Lung (tissue), 12 donors: ENCODE results near the gene CRELD2. TPM values are rescaled to one million over a fixed set of nuclear protein-coding genes. Genes with fewer than 3 reads are reported as not detected.

Experiments
- ATAC-seq: fragments of 200-7000 bp; cut with Tn5 transposase; one replicate; pipeline ENCODE4 v1.9.1; 2020; ENCODE audit warnings: moderate number of reproducible peaks; ENCODE audit not compliant: insufficient read depth, low FRiP score
- DNase-seq, 3 donors: peaks; one replicate each; pipeline ENCODE4 v3.0.0-alpha.2; 2013 to 2017
- H3K27ac ChIP-seq, 2 donors: one replicate each; pipeline ENCODE4 v1.5.1; 2013; ENCODE audit warnings: mild to moderate bottlenecking in 2 of 2, moderate library complexity in 2 of 2, control low read depth in 1 of 2, inconsistent platforms in 1 of 2, low read depth in 1 of 2, low read length in 1 of 2
- H3K27me3 ChIP-seq, 3 donors: one replicate each; pipeline ENCODE4 v1.5.1; 2013; ENCODE audit warnings: low read length in 2 of 3; ENCODE audit not compliant: control insufficient read depth in 3 of 3, insufficient read depth in 3 of 3
- H3K36me3 ChIP-seq, 4 donors: one replicate each; pipeline ENCODE4 v1.5.1; 2013; ENCODE audit warnings: low read length in 4 of 4, mild to moderate bottlenecking in 1 of 4, moderate library complexity in 1 of 4; ENCODE audit not compliant: control insufficient read depth in 4 of 4, insufficient read depth in 4 of 4
- H3K4me1 ChIP-seq, 5 donors: one replicate each; pipeline ENCODE4 v1.5.1; 2013; ENCODE audit warnings: low read length in 5 of 5, mild to moderate bottlenecking in 2 of 5, moderate library complexity in 1 of 5; ENCODE audit not compliant: control insufficient read depth in 5 of 5, insufficient read depth in 5 of 5
- H3K4me3 ChIP-seq: one replicate; pipeline ENCODE4 v1.5.1; 2013; ENCODE audit warnings: mild to moderate bottlenecking, control low read depth, moderate library complexity
- H3K9ac ChIP-seq, 2 donors: one replicate each; pipeline ENCODE4 v1.5.1; 2013; ENCODE audit warnings: low read length in 2 of 2, control low read depth in 1 of 2; ENCODE audit not compliant: insufficient read depth in 1 of 2
- H3K9me3 ChIP-seq, 4 donors: one replicate each; pipeline ENCODE4 v1.5.1; 2013; ENCODE audit warnings: low read length in 3 of 4, mild to moderate bottlenecking in 1 of 4, moderate library complexity in 1 of 4; ENCODE audit not compliant: control insufficient read depth in 4 of 4, insufficient read depth in 3 of 4
- WGBS, 2 donors: extraction: QIAGEN DNeasy Blood & Tissue Kit; methylation state at CpG; one replicate each; pipeline ENCODE4 v1.1.7; 2013; 5-methylcytosine and 5-hydroxymethylcytosine counted together
- polyA plus RNA-seq, 2 donors: library from polyadenylated mRNA; stranded (reverse); fragments of 200-250 nt; gene quantifications; one replicate each; pipeline ENCODE4 v1.2.1, GENCODE V29; 2013
- total RNA-seq, 2 donors: library from RNA; depleted of rRNA in 1 of 2; stranded (reverse); fragments of >200 nt in 1 of 2; gene quantifications; one replicate each; pipeline ENCODE4 v1.2.1, GENCODE V29; 2014 to 2021
- TF ChIP-seq, protein P1 (sequence below): IDR thresholded peaks from 2 replicates; pipeline ENCODE4 v1.5.1; 2012; ENCODE audit warnings: mild to moderate bottlenecking; ENCODE audit errors: control extremely low read depth, extremely low read depth
- donor health status: control.
- donor health status: control.
- donor health status: Bipolar disorder and iron deficiency.
- donor health status: healthy.
- donor health status: DM: yes; HTN: yes; CAD: no.

Gene CRELD2
- total and polyA plus RNA-seq, 4 donors, result 18.7 to 110 (median 71.9) TPM

DNA sequence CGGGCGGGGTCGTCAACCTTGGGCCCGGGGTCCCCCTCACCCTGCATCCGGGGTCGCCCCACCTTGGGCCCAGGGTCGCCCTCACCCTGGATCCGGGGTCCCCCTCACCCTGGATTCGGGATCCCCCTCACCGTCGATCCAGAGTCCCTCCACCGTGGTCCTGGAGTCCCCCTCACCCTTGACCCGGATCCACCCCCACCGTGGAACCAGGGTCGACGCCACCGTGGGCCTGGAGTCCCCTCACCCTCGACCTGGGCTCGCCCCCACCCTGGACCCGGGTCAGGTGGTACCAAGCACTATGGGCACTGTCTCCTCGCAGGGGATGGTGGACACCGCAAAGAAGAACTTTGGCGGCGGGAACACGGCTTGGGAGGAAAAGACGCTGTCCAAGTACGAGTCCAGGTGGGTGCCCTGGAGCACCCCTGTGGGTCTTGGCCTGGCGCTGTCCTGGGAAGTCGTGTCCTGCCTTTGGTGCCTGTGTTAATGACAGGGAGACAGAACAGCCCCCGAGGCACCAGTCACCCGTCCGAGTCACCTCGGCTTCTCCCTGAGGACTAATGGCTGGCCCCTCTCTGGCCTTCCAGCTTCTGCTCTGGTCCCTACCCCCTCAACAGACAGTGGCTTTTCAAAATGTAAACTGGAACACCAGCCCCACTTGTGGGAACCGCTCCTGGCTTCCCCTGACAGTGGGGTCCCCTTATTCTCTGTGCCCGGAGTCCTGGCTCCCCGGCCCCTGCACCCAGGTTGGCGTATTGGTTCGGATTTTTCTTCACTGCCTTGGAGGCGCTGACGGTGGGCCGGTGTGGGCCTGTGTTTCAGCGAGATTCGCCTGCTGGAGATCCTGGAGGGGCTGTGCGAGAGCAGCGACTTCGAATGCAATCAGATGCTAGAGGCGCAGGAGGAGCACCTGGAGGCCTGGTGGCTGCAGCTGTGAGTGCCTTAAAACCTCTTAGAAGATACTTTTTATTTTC, 762 bp downstream of the CRELD2 start:
- H3K4me3 ChIP-seq, result peak overlapping the region; percentile 86
- DNase-seq (no peak), ATAC-seq (no peak)
- 40 to 48% methylated on average over 43 to 47 of the region's 47 CpGs for WGBS, 2 donors
- no peaks in the 10 kb centered on the region for H3K9me3 ChIP-seq
- TF ChIP-seq, protein P1, sequence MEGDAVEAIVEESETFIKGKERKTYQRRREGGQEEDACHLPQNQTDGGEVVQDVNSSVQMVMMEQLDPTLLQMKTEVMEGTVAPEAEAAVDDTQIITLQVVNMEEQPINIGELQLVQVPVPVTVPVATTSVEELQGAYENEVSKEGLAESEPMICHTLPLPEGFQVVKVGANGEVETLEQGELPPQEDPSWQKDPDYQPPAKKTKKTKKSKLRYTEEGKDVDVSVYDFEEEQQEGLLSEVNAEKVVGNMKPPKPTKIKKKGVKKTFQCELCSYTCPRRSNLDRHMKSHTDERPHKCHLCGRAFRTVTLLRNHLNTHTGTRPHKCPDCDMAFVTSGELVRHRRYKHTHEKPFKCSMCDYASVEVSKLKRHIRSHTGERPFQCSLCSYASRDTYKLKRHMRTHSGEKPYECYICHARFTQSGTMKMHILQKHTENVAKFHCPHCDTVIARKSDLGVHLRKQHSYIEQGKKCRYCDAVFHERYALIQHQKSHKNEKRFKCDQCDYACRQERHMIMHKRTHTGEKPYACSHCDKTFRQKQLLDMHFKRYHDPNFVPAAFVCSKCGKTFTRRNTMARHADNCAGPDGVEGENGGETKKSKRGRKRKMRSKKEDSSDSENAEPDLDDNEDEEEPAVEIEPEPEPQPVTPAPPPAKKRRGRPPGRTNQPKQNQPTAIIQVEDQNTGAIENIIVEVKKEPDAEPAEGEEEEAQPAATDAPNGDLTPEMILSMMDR, result no peak
- H3K9ac ChIP-seq, result peak overlapping the region; percentile 25 to 42
- no peaks in the 10 kb centered on the region for H3K27me3 ChIP-seq
- H3K4me1 ChIP-seq, result peaks cover 0 to 12% (median 9%) of the 10 kb centered on the region in 5 donors
- peaks cover 0 to 14% (median 13%) of the 10 kb centered on the region in 4 donors for H3K36me3 ChIP-seq
- H3K27ac ChIP-seq, result peak overlapping the region; percentile 80 to 82

DNA sequence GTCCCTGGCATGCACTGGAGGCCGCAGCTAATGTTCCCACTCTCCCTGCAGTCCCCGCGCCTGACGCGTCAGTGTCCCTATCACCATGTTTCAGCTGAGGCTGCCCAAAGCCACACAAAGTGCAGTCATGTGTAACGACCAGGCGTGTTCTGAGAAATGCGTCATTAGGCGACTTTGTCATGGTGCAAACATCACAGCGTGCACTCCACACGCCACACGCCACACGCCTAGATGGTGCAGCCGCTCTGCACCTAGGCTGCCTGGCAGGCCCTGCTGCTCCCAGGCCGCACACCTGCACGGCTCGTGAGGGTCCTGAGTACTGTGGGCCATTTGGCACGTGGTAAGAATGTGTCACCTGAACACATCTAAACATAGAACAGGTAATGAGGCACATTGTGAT, 2.4 kb downstream of the CRELD2 start:
- H3K4me3 ChIP-seq, result no peak overlapping the region
- DNase-seq (no peak), ATAC-seq (no peak)
- no peaks in the 10 kb centered on the region for H3K9me3 ChIP-seq
- H3K27me3 ChIP-seq, result no peaks in the 10 kb centered on the region
- TF ChIP-seq, protein P1, result no peak
- WGBS, 2 donors, result 97 to 98% methylated on average over 18 of the region's 18 CpGs
- peaks cover 0 to 12% (median 9%) of the 10 kb centered on the region in 5 donors for H3K4me1 ChIP-seq
- H3K27ac ChIP-seq, result no peak overlapping the region
- peaks cover 0 to 25% (median 13%) of the 10 kb centered on the region in 4 donors for H3K36me3 ChIP-seq
- no peak overlapping the region for H3K9ac ChIP-seq

DNA sequence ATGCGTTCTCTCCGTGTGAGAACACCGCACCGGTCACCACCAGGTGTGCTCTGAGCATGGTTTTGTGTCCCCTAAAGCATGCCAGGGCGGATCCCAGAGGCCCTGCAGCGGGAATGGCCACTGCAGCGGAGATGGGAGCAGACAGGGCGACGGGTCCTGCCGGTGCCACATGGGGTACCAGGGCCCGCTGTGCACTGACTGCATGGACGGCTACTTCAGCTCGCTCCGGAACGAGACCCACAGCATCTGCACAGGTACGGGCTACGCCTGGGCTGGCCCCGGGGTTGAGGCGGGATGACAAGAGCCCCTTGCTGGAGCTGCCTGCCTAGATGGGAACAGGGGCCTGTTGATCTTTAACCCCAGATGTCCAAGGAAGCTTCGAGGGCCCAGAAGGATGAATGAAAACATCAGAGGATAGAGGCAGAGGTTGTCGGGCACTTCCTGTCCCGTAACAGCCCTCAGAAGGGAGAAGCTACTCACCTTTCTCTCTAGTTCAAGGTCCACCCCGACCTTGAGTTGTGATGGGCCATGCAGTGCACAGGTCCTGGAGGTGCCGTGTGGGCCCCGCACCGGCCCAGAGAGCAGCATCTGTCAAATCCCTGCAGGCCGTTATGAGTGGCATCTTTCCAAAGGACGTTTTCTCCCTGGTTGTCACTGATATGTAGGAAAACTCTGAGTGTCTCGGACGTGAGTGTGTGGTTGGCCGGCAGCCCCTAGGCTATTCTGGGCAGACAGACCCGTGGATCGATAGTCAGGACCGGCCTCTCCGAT, 3.3 kb downstream of the CRELD2 start:
- no peak overlapping the region for H3K9ac ChIP-seq
- no peaks in the 10 kb centered on the region for H3K27me3 ChIP-seq
- H3K27ac ChIP-seq, result no peak overlapping the region
- no peaks in the 10 kb centered on the region for H3K9me3 ChIP-seq
- 94 to 97% methylated on average over 35 of the region's 35 CpGs for WGBS, 2 donors
- no peak for ATAC-seq
- no peak overlapping the region for H3K4me3 ChIP-seq
- peaks cover 0 to 11% (median 9%) of the 10 kb centered on the region in 5 donors for H3K4me1 ChIP-seq
- no peak for DNase-seq
- TF ChIP-seq, protein P1, result no peak
- H3K36me3 ChIP-seq, result peaks cover 0 to 25% (median 13%) of the 10 kb centered on the region in 4 donors
